HG02973 (cell line): Measurements from ENCODE around the gene SCO1.
"Not testable (repeated sequence)": the region's sequence is repeated elsewhere in the genome, so short reads cannot be mapped to it uniquely, and the experiment has no call there.

Experiments used
- ATAC-seq: cut with Tn5 transposase; IDR thresholded peaks from one replicate; pipeline ENCODE4 v1.9.1; 2021; ENCODE audit warnings: moderate library complexity; ENCODE audit not compliant: unreplicated experiment

The SCO1 gene

DNA sequence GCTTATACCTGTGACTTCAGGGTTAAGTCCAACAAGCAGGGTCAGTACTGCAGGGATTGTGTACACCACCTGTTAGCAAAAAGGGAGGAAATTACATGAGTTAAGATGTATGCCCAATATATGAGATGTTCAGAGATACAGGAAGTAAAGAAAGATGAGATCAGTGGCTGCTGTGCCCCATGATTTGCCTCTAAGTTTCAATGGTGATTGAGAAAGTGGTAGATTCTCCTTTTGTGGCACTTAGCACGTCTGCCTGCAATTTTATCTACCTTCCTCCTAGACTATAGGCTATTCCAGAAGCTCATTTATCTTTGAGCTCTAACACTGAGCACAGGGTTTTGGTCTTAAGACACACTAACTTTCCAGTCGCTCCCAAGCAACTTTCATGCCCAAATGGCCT, 28.9 kb upstream of the SCO1 start:
- ATAC-seq = no peak

GRCh38 chr17:10725262-10725661, 27.9 kb upstream of the SCO1 start:
- ATAC-seq = no peak

- ATAC-seq = no peak
These were observed 27.3 kb upstream of the SCO1 start for GRCh38 chr17:10724546-10725195.

GRCh38 chr17:10718547-10718946, 21.2 kb upstream of the SCO1 start:
- no peak for ATAC-seq

GRCh38 chr17:10716218-10716617, 18.9 kb upstream of the SCO1 start:
- no peak for ATAC-seq

GRCh38 chr17:10713318-10713717, 16.0 kb upstream of the SCO1 start:
- ATAC-seq = no peak

GRCh38 chr17:10705727-10706126, 8.4 kb upstream of the SCO1 start:
- no peak for ATAC-seq

- ATAC-seq = no peak
These were observed 5.2 kb upstream of the SCO1 start for GRCh38 chr17:10702574-10702973.

DNA sequence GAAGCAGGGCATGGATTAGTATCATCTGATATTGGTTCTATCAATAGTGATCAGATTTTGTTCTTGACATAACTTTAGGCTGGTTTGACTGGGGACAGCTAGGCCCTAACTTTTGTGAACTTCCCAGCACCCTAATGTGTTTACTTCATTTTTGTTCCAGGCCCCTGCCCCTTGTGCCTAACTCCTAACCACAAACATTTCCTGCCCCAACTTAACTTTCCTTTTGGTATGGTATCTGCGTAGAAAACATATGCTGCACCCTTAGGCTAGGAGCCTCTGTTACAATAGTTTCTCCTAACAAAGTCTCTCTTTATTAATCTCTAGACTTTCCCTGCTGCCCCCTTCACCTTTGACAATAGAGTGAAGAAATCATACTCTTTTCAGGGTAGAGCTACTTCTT, 2.5 kb upstream of the SCO1 start:
- no peak for ATAC-seq

DNA sequence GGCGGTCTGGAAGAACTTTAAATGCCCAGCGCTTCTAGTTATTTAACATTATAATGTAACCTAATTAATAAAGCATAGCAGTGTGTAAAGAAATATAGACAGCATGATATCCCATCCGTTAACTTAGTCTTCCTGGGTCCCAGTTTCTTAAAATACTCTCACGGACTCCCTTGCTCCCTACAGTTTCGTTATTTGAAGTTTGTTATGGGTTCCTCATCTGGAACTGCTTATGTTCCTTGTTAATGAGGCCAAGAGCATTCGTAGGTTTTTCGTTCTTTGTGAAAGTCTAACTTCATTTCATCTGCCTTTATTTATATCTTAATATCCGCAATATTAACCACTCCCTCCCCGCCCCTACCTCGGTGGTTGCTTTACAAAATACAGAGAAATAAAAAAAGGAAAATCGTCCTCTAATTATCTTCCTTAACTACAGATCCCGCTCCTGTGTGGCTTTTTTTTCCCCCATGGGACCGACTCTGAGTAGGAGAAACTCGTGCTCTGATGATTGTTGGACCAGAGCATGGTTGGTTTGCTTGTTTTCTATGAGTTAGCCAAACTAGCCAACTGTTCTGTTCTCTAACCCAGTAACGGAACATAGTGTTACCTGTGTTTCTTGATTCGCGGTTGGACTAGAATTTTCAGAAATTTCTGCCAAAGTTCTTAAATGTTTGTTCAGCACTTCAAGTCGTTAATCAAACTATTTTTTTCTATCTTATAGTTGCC, 924 bp upstream of the SCO1 start:
- ATAC-seq = no peak

DNA sequence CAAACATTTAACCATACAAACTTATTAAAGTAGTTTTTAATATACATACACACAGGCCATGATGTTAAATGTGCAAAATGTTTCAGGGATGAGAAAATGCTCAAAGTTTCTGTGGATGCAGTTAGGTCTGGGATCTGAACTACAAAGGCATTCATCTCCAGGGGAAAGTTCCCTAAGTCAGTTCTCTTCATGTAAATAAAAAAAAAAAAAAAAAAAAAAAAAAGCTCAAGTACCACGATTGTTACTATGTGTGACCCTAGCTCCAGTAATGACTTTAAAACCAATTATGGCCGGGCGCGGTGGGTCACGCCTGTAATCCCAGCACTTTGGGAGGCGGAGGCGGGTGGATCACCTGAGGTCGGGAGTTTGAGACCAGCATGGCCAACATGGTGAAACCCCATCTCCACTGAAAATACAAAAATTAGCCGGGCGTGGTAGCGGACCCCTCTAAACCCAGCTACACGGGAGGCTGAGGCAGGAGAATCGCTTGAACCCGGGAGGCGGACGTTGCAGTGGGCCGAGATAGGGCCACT, 1.4 kb downstream of the SCO1 start:
- not testable (repeated sequence) for ATAC-seq

- ATAC-seq = no peak
These were observed 9.8 kb downstream of the SCO1 start for GRCh38 chr17:10687499-10687898.

DNA sequence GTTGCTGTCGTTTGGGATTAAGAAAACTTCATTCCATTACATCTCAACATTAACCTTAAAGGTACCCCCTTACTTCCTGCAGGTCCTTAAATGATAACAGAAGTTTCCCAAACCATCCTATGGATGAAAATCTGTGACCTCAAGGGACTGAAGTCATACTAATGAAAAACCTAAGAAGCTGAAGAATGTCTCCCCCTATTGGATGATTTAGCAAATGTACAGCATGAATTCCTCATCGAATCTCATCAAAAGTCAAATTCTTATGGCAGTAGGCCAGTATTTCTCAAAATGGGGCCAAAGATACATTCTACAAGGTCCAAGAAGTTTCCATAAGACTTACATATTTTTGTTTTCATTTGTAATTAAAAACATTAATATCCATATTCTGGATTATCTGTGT, 13.5 kb downstream of the SCO1 start:
- ATAC-seq = no peak

DNA sequence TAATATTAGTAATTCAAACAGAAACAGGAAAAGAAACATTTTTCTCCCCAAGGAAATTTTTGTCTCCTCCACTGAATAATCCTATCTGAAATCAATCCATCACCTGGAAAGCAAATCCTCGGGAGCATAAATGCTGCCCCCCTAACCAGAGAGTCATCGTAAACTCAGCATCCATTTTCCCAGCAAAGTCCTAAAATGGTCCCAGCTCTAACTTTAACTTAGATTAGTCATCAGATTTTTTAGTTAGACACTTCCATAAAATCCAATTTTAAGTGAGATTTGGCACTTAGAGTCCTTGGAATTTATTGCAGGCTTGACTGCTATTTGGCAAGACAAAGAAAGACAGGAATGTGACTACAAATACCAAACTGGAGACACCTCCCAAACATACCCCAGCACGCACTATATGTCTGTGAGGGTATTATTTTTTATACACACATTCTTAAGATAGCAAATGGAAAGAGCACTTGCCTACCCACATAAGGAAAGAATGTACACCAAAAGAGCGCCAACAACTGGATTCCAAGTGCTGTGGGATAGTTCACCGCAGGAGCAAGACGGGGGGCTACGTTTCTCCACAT, 15.4 kb downstream of the SCO1 start:
- ATAC-seq = no peak

DNA sequence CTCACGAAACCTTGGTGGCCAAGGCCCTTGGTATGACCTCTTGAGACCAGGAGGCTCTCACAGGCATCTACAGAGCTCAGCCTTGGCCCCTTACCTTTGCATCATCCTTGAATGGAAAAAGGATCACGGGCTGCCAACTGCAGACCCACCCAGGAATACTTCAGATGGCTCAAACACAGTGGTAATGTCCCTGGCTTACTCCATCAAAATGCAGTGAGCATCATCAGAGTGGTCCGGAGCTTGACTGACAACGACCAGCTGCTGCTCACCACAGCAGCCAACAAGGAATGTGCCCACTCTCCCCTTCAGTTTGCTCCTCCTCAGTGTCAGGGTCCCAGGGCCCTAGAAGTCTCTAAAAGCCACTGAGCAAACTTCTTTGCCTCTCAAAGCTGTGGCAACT, 22.6 kb downstream of the SCO1 start:
- ATAC-seq = no peak

- no peak for ATAC-seq
These were observed 24.0 kb downstream of the SCO1 start for GRCh38 chr17:10673312-10673711.

- ATAC-seq = no peak
These were observed 28.6 kb downstream of the SCO1 start for GRCh38 chr17:10668775-10669174.

DNA sequence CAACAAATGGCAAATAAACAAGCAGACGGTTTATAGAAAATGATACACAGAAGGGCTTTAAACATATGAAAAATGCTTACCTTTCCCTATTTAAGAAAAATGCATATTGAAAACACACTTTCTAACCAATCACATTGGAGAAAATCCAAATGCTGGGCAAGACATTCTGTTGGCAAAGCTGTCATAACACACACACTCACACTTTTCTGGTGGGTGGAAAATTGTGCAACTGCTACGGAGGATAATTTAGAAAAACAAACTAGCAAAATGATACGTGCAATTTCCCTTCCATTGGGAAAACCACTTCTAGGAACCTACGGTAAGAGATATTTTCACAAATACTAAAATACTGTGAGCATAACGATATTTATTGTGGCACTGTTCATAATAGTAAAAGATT, 30.4 kb downstream of the SCO1 start:
- ATAC-seq = no peak

DNA sequence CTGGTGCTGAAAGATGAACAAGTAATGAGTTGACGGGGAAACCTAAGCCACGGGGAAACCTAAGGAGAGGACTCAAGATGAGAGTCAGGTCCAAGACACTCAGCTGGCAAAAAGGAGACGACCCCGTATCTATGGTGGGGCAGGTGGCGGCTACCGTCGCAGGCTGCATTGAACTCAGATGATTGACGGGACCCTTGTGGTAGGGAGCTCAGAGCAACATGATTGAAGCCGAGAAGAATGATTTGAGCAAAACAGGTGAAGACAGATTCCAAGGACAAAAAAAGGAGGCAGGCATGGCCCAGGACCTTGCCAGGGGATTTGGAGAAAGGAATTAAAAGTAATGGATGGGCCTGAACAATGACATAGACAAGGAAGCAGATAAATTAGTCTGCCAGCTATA, 32.8 kb downstream of the SCO1 start:
- ATAC-seq = no peak

GRCh38 chr17:10663231-10663630, 34.1 kb downstream of the SCO1 start:
- ATAC-seq = no peak

DNA sequence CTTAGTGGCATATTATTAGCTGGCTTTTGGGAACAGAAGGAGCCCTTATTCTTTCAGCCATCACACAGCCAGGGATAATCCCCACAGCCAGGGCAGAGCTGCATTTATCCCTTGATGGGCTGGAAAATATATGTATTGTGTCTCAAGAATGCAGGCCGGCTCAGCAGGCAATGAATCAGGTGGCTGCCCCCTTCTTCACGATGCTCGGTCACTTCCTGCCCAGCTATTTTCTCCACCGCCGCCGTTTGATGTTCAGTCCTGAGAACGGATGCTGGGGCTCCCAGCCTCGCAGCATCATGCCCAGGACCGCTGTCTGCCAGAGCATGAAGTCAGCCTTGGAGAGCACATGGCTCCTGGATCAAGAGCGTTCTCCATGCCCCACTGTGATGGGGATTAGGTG, 35.9 kb downstream of the SCO1 start:
- no peak for ATAC-seq

DNA sequence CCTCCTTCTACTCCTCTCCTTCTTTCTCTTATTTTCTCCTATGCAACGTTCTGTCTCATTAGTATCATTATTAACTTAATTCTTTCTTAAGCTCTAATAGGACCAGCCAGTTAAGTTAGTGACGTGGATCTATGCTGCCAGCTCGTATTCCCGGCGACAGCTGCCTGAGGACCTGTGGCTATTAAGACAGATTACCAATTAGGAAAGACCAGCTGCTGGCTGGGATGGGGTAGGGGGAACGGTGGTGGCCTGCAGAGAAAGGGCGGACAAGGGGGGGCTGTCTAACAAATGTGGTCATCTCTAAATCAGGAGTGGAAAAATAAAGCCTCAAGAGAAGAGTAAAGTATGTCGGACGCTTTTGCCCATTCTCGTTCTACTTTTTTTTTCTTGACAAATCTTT, 39.5 kb downstream of the SCO1 start:
- no peak for ATAC-seq
